K562 (cell line): Measurements from ENCODE around the gene AAMDC. TPM values are rescaled to one million over a fixed set of nuclear protein-coding genes. Genes with fewer than 3 reads are reported as not detected.

ENCODE experiments used
- CBX1 ChIP-seq: sonication (generic); IDR thresholded peaks from 2 replicates; pipeline ENCODE4 v1.6.1; 2016; ENCODE audit warnings: antibody characterized with exemption, low read depth, mild to moderate bottlenecking
- CCNT2 ChIP-seq: IDR thresholded peaks from 2 replicates; pipeline ENCODE4 v1.6.1; 2011; ENCODE audit warnings: borderline replicate concordance, low read depth, mild to moderate bottlenecking, moderate library complexity, mixed read lengths, low read length; ENCODE audit not compliant: insufficient read length; ENCODE audit errors: extremely low read depth
- CREM ChIP-seq: IDR thresholded peaks from 2 replicates; pipeline ENCODE4 v1.6.1; 2014; ENCODE audit warnings: antibody characterized with exemption, low read depth
- HSF4 ChIP-seq: fragments of 250-450 bp; sonication (Bioruptor Pico); IDR thresholded peaks from 2 replicates; pipeline ENCODE4 v2.1.2; 2022; ENCODE audit warnings: mild to moderate bottlenecking, moderate library complexity, borderline replicate concordance
- KDM2B ChIP-seq: fragments of 250-450 bp; sonication (Bioruptor Pico); IDR thresholded peaks from 2 replicates; pipeline ENCODE4 v1.8.0; 2021; ENCODE audit warnings: mild to moderate bottlenecking, moderate library complexity
- KDM4B ChIP-seq, 2 experiments: fragments of 450-650 bp in 1 of 2; sonication (generic) in 1 of 2; IDR thresholded peaks; 2 replicates each; pipeline ENCODE4 v1.6.1; 2016 to 2017; ENCODE audit warnings: borderline replicate concordance in 2 of 2, antibody characterized with exemption in 1 of 2, low read depth in 1 of 2, mild to moderate bottlenecking in 1 of 2
- MAFK ChIP-seq: IDR thresholded peaks from 2 replicates; pipeline ENCODE4 v1.6.1; 2011; ENCODE audit warnings: low read length, improper control_type of control experiment
- MCM2 ChIP-seq: fragments of 450-650 bp; IDR thresholded peaks from 2 replicates; pipeline ENCODE4 v1.6.1; 2017; ENCODE audit warnings: low read depth, mild to moderate bottlenecking
- NR2C1 ChIP-seq, 2 experiments: fragments of 450-650 bp; IDR thresholded peaks; 2 replicates each; pipeline ENCODE4 v1.6.1; 2017; ENCODE audit warnings: mild to moderate bottlenecking in 2 of 2, antibody characterized with exemption in 1 of 2, inconsistent platforms in 1 of 2, missing compliant biosample characterization in 1 of 2, missing genetic modification characterization in 1 of 2
- RB1 ChIP-seq: fragments of 450-650 bp; IDR thresholded peaks from 2 replicates; pipeline ENCODE4 v1.6.1; 2017; ENCODE audit warnings: low read depth, mild to moderate bottlenecking
- RBM15 ChIP-seq: fragments of 200-400 bp; formaldehyde crosslinking; IDR thresholded peaks from 2 replicates; pipeline ENCODE4 v1.6.1; 2018; ENCODE audit warnings: mild to moderate bottlenecking, low read length, moderate library complexity; ENCODE audit not compliant: insufficient read depth
- TAF9B ChIP-seq: fragments of 450-650 bp; IDR thresholded peaks from 2 replicates; pipeline ENCODE4 v1.6.1; 2018; ENCODE audit warnings: mild to moderate bottlenecking; ENCODE audit not compliant: partially characterized antibody
- U2AF1 ChIP-seq: fragments of 200-400 bp; formaldehyde crosslinking; optimal IDR thresholded peaks from 2 replicates; pipeline ENCODE3; 2017; ENCODE audit warnings: mild to moderate bottlenecking, low read depth, low read length, moderate library complexity
- ZNF124 ChIP-seq: sonication (generic); formaldehyde crosslinking; IDR thresholded peaks from 2 replicates; pipeline ENCODE4 v1.8.1; 2022; ENCODE audit warnings: missing genetic modification reagents
- polyA plus RNA-seq, 8 experiments: library from polyadenylated mRNA; depleted of rRNA in 4 of 8; stranded (reverse) in 5 of 8; unstranded in 3 of 8; fragments of >200 nt; fragmentation: Nextera tagmentation in 2 of 8; fragmentation: Illumina TruSeq in 1 of 8; extraction: Ambion mirVana in 2 of 8; extraction: Trizol in 1 of 8; gene quantifications; 2 replicates each; pipeline versions ENCODE4 v1.2.1 to v1.2.3, GENCODE V29; 2011 to 2014; ENCODE audit warnings: inconsistent platforms in 1 of 8, missing spikeins in 1 of 8
- total RNA-seq, 7 experiments: library from RNA; depleted of rRNA in 6 of 7; stranded (reverse); fragments of >200 nt in 6 of 7; fragmentation: Illumina TruSeq in 2 of 7; extraction: Trizol in 2 of 7; gene quantifications; 2 replicates each; pipeline versions ENCODE4 v1.2.1 to v1.2.3, GENCODE V29; 2011 to 2021; ENCODE audit warnings: low replicate concordance in 1 of 7
- TF ChIP-seq, protein P1 (sequence below): fragments of 450-650 bp; IDR thresholded peaks from 2 replicates; pipeline ENCODE4 v1.6.1; 2016; ENCODE audit warnings: borderline replicate concordance
- TF ChIP-seq, protein P2 (sequence below), 2 experiments: IDR thresholded peaks; 2 replicates each; pipeline ENCODE4 v1.6.1; 2012; ENCODE audit warnings: improper control_type of control experiment in 2 of 2, low read depth in 2 of 2, low read length in 2 of 2, borderline replicate concordance in 1 of 2
- TF ChIP-seq, protein P3 (sequence below): fragments of 250-450 bp; sonication (Bioruptor Pico); IDR thresholded peaks from 2 replicates; pipeline ENCODE4 v1.8.0; 2022; ENCODE audit warnings: moderate library complexity, mild to moderate bottlenecking, inconsistent platforms
- TF ChIP-seq, protein P4 (sequence below): fragments of 450-650 bp; IDR thresholded peaks from 2 replicates; pipeline ENCODE4 v1.6.1; 2016
- TF ChIP-seq, protein P5 (sequence below): IDR thresholded peaks from 2 replicates; pipeline ENCODE4 v1.6.1; 2014; ENCODE audit warnings: antibody characterized with exemption

The AAMDC gene
- total and polyA plus RNA-seq, 9 of the 15 experiments (the other 6 are each of a cell fraction or from before 2014, with no cell fraction given) = 10.4 to 40.6 (median 15.6) TPM

DNA sequence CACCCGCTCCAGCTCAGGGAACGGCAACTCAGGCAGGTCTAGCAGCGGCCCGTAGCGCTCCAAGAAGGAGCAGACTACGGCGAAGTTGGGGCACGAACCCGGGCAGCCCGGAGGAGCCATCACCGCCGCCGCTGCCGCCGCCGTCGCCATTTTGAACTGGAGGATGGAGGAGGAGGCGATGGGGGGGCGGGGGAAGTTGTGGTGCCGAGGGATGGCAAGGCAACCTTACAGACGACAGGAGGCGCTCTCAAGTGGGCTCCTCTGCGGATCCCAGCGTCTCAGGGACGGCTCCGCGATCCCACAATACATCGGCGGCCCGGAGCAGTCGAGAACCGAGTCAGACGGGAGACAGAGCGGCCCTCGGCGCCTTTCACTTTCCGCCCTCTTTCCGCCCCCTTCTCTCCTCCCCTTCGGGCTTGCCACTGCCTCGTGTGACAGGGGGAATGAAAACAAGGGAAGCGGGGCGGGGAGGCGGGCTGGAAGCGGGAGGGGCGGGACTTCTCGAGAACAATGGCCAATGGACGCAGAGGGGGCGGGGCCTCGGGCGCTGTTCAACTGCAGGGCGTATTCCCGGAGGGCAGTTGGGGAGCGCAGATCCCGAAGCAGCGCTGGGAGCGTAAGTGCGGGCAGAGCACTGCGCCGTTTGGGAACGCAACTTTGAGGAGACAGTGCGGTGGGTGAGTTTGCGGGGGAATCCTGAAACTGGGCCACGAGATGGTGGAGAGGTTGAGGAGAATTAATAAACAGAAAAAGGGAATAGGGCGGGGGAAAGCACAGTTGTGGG lies at the start of gene AAMDC, which contains the start of gene RSF1 (continued):
- peak; percentile 46; the same call in 1 of the 2 replicates for TF ChIP-seq RB1
- 0 out of 2 replicates have a peak, but pooled peaks have one; percentile 9 for TF ChIP-seq KDM2B (CRISPR knock-in tag)
- 0 out of 2 replicates have a peak, but pooled peaks have one; percentile 21 for TF ChIP-seq RBM15
- TF ChIP-seq MCM2 = no peak
- peak; percentile 12; the same call in 1 of the 2 replicates for TF ChIP-seq MAFK
- peak; percentile 34 for TF ChIP-seq CCNT2
- peak; percentile 20; the same call in 1 of the 2 replicates for TF ChIP-seq CREM
- TF ChIP-seq TAF9B = peak; percentile 95
- TF ChIP-seq HSF4 = no peak
- TF ChIP-seq, protein P1, sequence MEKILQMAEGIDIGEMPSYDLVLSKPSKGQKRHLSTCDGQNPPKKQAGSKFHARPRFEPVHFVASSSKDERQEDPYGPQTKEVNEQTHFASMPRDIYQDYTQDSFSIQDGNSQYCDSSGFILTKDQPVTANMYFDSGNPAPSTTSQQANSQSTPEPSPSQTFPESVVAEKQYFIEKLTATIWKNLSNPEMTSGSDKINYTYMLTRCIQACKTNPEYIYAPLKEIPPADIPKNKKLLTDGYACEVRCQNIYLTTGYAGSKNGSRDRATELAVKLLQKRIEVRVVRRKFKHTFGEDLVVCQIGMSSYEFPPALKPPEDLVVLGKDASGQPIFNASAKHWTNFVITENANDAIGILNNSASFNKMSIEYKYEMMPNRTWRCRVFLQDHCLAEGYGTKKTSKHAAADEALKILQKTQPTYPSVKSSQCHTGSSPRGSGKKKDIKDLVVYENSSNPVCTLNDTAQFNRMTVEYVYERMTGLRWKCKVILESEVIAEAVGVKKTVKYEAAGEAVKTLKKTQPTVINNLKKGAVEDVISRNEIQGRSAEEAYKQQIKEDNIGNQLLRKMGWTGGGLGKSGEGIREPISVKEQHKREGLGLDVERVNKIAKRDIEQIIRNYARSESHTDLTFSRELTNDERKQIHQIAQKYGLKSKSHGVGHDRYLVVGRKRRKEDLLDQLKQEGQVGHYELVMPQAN = peak; percentile 58; the same call in 1 of the 2 replicates
- TF ChIP-seq, protein P2, sequence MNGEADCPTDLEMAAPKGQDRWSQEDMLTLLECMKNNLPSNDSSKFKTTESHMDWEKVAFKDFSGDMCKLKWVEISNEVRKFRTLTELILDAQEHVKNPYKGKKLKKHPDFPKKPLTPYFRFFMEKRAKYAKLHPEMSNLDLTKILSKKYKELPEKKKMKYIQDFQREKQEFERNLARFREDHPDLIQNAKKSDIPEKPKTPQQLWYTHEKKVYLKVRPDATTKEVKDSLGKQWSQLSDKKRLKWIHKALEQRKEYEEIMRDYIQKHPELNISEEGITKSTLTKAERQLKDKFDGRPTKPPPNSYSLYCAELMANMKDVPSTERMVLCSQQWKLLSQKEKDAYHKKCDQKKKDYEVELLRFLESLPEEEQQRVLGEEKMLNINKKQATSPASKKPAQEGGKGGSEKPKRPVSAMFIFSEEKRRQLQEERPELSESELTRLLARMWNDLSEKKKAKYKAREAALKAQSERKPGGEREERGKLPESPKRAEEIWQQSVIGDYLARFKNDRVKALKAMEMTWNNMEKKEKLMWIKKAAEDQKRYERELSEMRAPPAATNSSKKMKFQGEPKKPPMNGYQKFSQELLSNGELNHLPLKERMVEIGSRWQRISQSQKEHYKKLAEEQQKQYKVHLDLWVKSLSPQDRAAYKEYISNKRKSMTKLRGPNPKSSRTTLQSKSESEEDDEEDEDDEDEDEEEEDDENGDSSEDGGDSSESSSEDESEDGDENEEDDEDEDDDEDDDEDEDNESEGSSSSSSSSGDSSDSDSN (IDR thresholded peaks at IDR 0.05; ENCODE audit: borderline replicate concordance in 1 of 2, low read depth in 2 of 2, low read length in 2 of 2) = peak; percentile 39 to 51; a peak in 1 of 4 replicates
- no peak for TF ChIP-seq U2AF1
- peak; percentile 54; the same call in 1 of the 2 replicates for TF ChIP-seq NR2C1 (IDR thresholded peaks at IDR 0.05)
- TF ChIP-seq NR2C1 (tag; IDR thresholded peaks at IDR 0.05) = no peak
- TF ChIP-seq, protein P3, sequence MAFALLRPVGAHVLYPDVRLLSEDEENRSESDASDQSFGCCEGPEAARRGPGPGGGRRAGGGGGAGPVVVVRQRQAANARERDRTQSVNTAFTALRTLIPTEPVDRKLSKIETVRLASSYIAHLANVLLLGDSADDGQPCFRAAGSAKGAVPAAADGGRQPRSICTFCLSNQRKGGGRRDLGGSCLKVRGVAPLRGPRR (CRISPR knock-in tag) = no peak
- TF ChIP-seq CBX1 = peak; percentile 17; the same call in 1 of the 2 replicates
- no peak for TF ChIP-seq ZNF124 (CRISPR knock-in tag)
- TF ChIP-seq, protein P4, sequence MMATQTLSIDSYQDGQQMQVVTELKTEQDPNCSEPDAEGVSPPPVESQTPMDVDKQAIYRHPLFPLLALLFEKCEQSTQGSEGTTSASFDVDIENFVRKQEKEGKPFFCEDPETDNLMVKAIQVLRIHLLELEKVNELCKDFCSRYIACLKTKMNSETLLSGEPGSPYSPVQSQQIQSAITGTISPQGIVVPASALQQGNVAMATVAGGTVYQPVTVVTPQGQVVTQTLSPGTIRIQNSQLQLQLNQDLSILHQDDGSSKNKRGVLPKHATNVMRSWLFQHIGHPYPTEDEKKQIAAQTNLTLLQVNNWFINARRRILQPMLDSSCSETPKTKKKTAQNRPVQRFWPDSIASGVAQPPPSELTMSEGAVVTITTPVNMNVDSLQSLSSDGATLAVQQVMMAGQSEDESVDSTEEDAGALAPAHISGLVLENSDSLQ = peak; percentile 77
- TF ChIP-seq KDM4B (IDR thresholded peaks at IDR 0.05; ENCODE audit: borderline replicate concordance in 2 of 2, low read depth in 1 of 2) = no peak; a peak in 1 of 4 replicates
- TF ChIP-seq, protein P5, sequence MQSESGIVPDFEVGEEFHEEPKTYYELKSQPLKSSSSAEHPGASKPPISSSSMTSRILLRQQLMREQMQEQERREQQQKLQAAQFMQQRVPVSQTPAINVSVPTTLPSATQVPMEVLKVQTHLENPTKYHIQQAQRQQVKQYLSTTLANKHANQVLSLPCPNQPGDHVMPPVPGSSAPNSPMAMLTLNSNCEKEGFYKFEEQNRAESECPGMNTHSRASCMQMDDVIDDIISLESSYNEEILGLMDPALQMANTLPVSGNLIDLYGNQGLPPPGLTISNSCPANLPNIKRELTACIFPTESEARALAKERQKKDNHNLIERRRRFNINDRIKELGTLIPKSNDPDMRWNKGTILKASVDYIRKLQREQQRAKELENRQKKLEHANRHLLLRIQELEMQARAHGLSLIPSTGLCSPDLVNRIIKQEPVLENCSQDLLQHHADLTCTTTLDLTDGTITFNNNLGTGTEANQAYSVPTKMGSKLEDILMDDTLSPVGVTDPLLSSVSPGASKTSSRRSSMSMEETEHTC = no peak
